H4 (cell line): ENCODE data around the gene NCKAP5. TPM values are rescaled to one million over a fixed set of nuclear protein-coding genes. Genes with fewer than 3 reads are reported as not detected.

Experiments used
- DNase-seq: peaks from one replicate; pipeline ENCODE4 v3.0.0-alpha.2; 2015; ENCODE audit warnings: low spot score
- total RNA-seq: library from RNA; depleted of rRNA; stranded (reverse); fragments of >200 nt; shearing (Covaris generic); gene quantifications from 2 replicates; pipeline ENCODE4 v1.2.3, GENCODE V29; 2014

The NCKAP5 gene
- total RNA-seq, 1 experiment from 2014 or later: 1.0 TPM

DNA sequence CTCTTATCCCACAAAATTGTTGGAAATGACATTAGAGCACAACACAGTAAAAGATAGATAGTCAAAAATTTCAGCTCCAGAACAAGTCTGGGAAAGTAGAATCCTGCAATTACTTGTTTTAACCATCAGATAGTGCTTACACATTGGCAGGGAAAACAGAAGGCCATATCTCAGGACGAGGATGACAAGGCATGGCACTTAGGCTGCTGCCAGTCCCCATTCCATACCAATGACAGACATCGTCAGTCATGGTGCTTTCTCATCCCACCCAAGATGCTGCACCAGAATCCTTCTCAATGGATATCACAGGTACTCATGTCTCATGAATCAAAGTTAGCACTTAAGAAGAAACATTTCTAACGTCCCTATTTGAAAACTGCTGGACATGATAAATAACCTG lies 187.3 kb downstream of the NCKAP5 start:
- no peak for DNase-seq

DNA sequence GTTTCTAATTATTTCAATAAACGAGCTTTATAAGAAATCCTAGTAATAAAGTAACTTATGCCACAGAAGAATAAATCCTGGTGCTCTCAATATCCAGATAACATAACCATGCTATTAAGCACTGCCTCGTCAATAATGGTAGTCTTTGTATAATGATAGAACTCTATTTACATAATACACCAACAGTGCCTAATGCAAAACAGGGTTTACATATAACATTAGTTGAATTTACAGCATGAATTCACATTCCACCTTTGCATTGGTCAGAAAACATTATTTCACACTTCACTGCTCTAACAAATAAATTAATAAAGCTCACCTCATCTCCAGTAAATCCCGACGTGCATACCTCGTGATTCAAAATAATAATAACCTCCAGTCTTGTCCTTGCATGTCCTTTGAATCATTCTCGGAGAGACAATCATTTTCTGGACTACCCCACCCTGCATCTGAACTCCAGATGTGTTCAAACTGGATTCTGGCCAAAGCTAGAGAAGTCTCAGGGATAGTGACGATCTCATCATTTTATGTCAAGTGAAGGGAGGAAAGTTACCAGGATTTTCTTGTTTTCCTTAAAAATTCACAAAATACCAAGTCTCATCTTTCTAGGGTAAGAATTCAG lies 189.2 kb downstream of the NCKAP5 start:
- no peak for DNase-seq

DNA sequence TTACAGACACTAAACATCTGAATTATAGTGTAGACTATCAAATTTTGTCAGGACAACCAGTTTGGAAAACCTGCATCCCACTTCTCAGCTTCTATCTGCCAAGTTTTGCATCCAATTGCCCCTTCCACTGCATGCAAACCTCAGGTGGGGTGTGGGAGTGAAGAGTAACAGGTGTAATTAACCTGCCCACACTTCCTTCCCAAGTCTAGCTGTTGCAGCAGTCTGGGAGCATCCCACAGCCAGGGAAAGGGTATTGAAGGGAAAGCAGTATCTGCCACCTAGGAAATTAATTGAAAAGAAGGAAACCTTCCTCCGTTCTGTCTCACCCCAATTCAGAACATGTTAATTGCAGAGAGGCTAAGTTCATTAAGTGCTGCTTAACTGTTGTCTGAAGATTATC lies 189.9 kb downstream of the NCKAP5 start:
- DNase-seq: no peak

GRCh38 chr2:133377599-133377998 lies 190.7 kb downstream of the NCKAP5 start:
- no peak for DNase-seq

- DNase-seq: no peak
Observed at GRCh38 chr2:133377021-133377481, 191.2 kb downstream of the NCKAP5 start.

- no peak for DNase-seq
Observed at GRCh38 chr2:133374781-133375180, 193.5 kb downstream of the NCKAP5 start.

DNA sequence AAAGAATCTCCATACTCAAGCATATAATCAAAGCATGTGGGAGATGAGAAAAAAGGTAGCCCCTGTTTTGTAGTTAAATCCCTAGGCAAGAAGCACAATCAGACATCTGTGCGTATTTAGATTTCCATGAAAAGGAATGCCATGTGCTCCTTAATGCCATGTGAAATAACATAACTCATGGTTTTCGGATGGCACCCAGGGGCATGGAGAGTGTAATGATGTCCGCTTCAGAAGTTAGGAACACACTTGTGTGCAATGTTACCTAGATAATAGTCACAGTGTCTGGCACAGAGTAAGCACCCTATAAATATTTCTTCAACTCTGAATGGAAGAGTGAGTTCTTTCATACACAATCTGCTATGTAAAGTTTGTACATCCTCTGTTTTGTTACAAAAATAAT lies 197.0 kb downstream of the NCKAP5 start:
- no peak for DNase-seq

GRCh38 chr2:133369901-133370658 lies 198.2 kb downstream of the NCKAP5 start:
- no peak for DNase-seq

DNA sequence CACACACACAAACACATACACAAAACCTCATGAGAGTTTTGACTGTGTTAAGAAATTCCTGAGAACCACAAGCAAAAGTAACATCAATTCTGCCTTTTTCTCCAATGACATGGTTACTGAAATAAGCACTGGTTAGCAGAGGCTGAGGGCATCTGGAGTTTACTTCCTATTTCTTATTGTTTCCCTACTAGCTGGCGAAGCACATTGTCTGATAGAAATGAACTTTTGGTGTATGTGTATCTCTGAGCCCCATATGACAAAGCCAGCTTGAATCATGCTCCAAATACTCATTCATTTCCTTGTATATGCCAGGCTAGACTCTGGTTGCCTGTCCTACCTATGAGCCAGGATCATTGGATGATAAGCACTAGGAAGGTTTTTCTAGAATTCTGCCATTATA lies 203.1 kb downstream of the NCKAP5 start:
- DNase-seq: no peak

- no peak for DNase-seq
Observed at GRCh38 chr2:133364636-133365035, 203.6 kb downstream of the NCKAP5 start.

DNA sequence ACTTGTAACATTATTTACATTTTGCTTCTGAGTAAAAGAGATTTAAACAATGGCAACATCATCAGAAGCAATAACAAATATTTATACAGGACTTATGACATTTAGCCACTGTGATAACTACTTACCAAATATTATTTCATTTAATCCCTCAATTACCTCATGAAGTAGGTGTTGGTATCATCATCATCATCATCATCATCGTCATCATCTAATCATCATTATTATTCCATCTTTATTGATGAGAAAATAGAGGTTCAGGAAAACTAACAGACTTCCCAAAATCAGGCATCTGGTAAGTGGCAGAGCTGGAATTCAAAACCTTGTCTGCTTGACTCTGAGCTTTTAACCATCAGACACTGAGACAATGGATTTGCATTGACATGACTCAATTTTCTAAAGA lies 204.4 kb downstream of the NCKAP5 start:
- no peak for DNase-seq

- peak; percentile 48 for DNase-seq
Observed at GRCh38 chr2:133362061-133362476, 206.2 kb downstream of the NCKAP5 start.

- DNase-seq: no peak
Observed at GRCh38 chr2:133360882-133361281, 207.4 kb downstream of the NCKAP5 start.

DNA sequence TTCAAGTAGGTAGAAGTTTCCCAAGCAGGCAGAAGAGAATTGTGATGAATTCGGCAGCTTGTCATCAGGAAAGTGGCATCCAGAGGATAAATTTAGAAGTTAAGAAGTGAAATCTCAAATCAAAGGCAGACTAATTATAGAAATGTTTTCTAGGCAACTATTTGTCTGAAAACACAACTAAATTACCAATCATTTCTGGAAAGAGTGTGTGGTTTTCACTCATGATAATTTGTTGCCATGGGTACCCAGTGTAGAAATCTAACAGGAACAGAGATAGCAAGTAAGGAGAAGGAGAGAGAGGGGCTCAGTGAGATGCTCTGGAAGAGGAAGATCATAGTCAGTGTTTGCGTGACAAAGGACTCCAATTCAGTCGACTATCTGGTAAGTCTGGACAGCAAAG lies 208.1 kb downstream of the NCKAP5 start:
- no peak for DNase-seq

GRCh38 chr2:133352719-133353118 lies 215.5 kb downstream of the NCKAP5 start:
- no peak for DNase-seq

GRCh38 chr2:133346654-133347053 lies 221.6 kb downstream of the NCKAP5 start:
- no peak for DNase-seq

GRCh38 chr2:133345638-133346037 lies 222.6 kb downstream of the NCKAP5 start:
- no peak for DNase-seq

DNA sequence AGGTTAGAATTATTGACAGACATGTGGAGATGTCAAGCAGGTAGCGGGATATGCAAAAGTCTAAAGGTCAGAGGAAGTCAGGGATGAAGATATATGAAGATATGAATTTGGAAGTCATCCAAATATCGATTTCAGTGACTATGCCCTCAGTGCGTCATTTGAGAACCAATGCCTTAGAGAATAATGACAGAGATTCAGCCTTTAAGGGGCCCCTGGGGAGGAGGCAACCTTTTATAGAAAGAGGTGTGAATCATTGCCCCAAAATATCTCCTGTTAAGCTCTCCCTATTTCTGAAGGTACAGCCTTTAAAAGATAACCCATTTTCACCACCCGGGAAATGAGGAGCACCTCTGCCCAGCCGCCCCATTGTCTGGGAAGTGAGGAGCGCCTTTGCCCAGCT lies 223.4 kb downstream of the NCKAP5 start:
- DNase-seq: no peak

DNA sequence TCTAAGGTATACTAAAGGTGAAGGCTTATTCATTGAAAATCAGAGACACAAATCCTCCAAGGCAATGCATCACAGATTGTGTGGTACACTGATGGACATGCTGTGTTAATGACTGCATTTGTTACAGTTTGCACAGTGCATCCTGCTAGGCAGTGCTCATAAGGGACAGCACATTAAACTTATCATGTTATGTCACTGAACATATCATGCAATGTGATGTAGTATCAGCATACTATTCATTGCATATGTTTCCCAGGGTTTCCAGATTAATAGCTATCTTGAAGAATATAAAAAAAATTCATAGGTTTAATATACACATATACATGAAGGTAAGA lies 225.3 kb downstream of the NCKAP5 start:
- DNase-seq: no peak

- DNase-seq: no peak
Observed at GRCh38 chr2:133342286-133343017, 225.8 kb downstream of the NCKAP5 start.

DNA sequence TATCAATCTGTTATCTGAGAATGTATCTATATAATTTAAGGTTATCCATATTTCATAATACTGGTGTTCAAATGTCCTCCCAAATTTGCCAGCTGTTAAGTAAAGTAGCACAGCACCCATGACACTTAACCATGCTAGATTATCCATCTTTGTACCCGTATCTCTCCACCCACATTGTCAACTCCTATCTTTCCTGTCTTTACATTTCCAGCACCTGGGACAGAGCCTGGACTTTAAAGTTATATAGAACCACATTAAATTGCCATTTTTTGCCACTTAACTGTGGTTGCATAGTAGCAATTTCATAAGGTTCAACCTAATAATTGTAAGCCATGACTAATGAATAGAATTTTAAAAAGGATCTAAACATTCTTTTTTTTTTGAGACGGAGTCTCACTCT lies 226.7 kb downstream of the NCKAP5 start:
- no peak for DNase-seq

DNA sequence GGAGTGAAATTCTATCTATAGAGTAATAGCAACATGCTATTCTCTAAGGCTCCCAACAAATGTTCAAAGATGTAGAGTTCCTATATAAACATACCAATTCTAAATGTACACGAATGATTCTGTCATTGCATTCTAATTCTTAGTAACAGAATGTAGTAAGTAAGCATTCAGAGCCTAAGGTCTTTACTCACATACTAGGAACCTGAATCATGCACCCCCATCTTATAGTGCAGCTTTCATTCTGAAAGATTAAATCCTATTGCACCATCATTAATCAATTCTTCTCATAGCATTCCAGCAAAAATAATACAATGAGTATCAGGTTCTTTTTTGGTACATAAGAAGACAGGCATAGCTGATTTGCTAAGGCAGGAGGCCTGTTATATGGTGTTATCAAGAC lies 230.0 kb downstream of the NCKAP5 start:
- no peak for DNase-seq

GRCh38 chr2:133334923-133335322 lies 233.3 kb downstream of the NCKAP5 start:
- DNase-seq: no peak
